NCI-H1694 (cell line): Measurements from ENCODE around the gene TBC1D16.

Source experiments
- DNase-seq: peaks from one replicate; lab custom pipeline; 2025; lab: John Stamatoyannopoulos, UW

TBC1D16 gene

DNA sequence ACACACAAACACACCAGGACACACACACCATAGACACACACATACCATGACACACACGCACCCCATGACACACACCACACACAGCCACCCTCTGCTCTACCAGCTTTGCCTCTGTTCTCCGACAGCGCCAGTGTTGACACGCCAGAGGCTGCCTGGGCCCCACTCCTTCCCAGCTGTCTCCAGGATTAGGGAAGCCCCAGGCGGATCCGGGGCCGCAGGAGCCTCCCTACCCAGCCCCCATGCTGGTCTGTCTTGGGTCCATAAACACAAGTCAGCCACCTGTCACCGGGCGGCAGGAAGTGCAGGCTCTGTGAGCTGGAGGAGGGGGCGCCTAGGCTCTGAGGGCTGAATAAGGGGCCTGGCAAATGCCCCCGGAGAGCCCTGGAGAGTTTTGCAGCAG is 10.5 kb downstream of the TBC1D16 start:
- peak; percentile 83 for DNase-seq

DNA sequence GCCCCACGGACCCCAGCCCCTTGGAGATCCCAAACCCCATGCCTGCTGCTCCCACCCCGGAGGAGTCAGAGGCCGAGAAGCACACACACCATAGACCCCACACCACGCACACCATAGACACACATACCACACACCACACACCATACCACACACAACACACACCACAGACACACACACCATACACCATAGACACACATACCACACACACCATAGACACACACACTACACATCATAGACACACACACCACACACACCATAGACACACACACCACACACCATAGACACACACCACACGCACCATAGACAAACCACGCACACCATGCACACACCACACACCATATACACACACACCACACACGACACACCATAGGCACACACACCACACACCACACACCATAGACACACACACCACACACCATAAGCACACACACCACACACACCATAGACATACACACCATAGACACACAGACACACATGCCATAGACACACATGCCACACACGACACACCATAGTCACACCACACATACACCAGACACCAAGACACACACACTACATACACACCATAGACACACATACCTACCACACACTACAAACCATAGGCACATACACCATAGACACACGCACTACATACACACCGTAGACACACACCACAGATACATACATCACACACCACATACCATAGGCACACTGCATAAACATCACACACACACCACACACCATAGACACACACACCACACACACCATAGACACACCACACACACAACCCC is 11.3 kb downstream of the TBC1D16 start:
- DNase-seq = no peak

DNA sequence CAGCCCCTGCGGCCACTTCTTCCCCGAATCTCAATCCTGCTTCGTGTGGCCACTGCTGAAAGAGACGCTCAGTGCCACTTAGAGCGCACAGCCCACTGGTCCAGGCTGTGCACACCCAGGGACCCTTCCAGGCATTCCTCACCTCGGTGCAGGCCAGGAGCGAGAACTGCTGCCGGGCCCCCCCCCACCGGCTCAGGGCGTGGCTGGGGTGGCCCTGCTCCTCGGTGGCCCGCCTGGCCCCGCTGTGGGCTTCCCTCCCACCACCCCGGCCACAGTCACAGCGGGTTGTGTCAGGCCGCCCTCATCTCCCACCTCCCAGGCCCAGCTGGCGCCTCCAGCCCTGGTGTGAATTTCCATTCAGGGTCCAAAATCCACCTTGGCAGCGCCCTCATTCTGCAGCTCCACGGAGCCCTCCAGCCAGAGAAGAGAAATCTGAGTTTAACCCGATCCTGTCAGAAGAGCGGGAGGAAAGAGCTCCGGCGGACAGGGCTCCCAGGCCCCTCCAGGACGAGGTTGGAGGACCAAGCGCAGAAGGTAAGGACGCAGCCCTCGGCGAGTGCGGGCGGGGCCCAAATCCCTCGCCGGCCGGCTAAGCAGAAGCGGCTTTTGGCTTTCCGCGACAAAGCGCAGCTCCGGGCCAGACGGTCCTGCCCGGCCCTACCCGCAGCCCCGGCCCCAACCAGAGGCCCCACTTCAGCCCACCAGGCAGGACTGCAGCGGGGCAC is 12.0 kb downstream of the TBC1D16 start:
- no peak for DNase-seq

GRCh38 chr17:80021600-80021999 is 14.1 kb downstream of the TBC1D16 start:
- DNase-seq = no peak

GRCh38 chr17:80018917-80019651 is 16.6 kb downstream of the TBC1D16 start:
- no peak for DNase-seq

DNA sequence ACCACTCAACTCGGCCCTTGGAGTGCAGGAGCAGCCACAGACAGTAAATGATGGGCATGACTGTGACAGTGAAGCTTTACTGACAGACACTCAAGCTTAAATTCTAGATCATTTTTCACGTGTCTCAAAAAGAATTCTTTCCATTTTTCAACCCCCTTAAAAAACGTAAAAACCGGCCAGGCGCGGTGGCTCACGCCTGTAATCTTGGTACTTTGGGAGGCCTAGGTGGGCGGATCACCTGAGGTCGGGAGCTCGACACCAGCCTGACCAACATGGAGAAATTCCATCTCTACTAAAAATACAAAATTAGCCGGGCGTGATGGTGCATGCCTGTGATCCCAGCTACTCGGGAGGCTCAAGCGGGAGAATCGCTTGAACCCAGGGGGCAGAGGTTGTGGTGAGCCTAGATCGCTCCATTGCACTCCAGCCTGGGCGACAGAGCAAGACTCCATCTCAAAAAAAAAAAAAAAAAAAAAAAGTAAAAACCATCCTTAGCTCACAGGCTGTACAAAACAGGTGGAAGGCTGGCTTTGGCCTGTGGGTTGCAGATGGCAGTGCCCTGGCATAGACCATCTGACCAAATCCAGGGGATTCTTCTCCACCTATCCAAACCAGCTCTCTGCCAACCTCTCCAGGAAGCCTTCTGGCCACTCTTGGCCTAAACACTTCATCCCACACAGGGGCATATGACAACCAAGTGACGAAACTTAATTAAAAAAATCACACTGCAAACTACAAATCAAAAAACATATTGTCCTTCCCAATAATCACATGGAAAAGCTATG is 18.3 kb downstream of the TBC1D16 start:
- no peak for DNase-seq

DNA sequence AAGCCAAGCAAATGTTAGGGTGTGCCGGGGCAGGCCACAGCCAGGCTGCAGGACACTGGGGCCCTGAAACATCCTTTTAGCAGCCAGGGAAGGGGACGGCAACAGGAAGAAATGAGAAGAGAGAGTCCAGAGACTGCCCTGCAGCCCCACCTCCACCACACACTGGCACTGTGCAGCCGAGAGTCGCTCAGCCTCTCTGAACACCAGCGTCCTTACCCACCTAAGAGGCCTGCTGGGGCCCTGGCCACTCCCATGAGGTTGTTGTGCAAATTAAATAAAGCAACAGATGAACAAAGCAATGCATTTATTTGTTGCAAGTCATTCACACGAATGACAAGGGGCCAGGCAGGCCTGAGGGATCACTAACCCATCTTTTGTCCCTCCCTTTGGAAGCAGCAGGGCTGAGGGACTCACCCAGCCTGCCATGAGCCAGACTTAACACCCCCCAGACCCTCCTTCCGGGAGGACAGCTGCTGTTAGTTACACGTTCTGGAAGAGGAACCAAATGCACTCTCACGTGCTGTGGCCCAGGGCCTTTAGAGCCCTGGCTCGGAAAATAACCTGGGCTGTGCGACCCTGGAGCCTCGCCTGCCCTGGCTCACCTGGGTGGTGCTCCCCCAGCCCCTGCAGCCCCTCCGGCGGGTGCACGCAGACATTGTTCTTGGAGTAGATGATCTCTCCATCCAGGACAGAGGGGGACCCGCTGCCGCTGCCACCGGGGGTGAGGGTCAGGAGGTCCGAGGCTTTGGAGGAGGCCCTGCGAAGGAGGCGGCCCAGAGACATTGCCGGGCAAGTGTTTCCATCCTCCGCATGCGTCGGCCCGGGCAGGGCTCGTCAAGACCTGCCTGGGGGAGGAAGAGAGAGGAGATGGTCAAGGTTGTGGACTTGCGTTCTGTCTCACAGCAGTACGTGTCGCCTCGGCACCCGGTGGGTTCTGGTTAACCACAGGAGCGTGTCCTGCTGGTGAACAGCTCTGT is 22.6 kb downstream of the TBC1D16 start:
- no peak for DNase-seq

DNA sequence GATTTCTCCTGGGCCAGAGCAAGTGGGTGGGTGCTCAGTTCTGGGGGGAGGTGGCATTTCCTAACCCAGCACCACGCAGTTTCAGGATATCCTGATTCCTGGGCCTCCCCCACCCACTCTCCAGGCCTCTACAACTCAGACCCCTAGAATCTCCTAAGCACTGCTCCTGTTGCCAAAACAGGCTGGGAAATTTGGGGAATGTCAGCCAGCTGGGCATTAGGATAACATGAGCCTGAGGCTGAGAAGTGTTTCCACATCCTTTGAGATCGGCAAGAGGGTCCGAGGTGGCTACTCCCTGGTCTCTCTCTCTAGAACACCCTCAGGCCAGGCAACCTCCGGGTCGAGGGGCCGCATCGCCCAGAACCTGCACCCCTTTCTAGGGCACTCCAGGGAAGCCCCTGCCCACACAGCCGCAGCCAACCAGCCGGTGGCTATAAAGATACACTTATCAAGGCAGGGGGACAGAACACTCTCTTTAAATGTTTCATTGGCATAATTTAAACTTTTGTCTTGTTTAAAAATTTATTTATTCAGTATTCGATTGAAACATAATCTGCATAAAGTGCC is 23.6 kb downstream of the TBC1D16 start:
- no peak for DNase-seq

DNA sequence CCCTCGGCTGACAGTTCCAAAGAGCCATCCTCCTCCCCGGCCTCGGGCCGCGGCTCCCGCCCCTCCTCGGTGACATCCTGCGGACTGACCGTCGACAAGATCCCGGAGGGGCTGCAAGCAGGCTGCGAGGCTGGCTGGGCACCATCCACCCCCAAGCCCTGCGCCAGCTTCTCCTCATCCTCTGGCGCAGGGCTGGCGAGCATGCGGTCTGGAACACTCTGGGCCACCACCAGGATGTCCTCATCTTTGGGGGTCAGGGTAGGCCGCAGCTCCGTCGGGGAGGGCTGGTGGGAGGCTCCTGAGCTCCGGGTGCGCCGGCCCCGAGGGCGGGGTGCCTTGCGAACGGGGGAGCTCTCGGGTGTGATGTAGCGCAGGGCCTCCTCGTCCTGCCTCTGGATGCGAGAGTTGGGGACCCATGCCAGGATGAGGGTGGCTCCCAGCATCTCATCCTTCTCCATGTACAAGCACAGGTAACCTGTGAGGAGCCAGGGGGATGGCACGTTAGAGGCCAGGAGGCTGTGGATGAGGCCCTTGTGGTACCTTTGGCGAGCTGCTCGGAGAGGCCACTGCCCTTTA is 25.3 kb downstream of the TBC1D16 start:
- no peak for DNase-seq

DNA sequence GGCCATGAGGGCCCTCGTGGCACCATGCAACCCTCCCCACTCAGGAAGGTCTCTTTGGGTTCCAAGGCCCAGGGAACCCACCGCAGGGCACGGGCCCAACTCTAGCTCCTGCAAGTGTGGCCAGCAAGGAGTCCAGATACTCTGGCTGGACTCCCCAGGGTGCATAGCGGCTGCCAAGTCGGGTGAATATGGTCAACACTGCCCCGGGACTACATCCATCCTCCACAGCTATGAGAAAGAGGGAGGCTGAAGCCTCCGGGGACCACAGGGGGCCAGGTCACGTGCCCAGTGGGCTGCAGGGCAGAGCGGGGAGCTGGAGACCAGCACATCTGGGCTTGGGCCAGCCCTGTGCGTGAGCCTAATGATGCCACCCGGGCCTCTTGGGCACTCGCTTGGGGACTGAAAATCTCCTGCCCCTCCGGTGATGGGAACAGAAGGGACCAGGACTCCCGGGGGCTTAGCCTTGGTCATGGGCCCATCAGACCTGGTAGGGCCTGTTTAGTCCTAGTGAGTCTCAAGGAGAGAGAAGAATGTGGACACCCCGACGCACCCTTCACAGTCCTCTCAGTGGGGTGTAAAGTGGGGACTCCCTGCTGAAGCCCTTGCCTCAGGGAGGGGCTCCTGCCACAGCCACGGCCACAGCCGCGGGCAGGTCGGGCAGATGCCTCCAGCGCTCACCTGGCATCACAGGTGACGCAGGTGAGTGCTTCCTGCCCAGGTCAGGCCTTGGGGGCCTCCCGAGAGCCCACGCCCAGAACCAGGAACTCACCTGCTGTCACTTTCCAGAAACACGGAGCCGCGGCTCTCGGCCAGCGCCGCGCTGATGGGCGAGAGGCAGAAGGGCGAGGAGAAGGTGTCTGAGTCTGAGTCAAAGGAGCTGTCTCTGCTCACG is 26.0 kb downstream of the TBC1D16 start:
- DNase-seq = no peak

DNA sequence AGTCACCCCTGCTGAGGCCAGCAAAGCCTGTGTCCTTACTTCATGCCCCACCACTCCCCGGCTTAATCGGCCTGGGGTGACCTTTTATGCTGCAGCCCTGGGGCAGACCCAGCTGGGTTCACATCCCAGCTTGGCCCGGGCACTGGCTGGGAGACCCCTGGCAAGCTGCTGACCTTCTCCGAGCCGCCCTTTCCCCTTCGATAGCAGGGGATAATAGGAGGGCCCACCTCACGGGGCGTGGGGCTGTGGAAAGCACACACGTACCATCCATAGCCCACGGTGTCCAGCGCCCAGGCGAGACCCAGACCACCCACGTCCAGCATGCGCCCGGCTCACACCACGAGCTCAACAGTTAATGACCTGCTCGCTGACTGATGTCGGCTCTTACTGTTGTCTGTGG is 26.8 kb downstream of the TBC1D16 start:
- DNase-seq = no peak

DNA sequence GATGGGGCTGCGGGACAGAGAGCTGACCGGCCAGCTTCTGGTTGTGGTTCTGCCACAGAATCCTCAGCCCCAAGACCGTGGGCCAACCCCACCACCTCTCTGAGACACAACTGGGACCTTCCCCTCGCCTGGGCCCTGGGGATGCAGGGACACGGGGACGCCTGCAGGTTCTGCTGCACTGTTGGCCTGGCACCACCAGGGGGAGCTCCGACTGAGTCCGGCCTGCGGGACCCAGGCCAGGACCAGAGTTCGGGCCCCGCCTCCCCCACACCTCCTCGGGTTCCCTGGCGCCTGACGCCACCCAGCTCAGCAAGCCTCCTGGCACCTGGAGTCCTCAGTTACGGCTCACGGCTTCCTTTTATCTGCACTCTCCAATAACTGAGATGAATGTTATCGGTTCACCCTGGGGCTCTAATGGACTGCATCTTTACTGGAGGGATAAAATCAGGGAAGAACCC is 27.3 kb downstream of the TBC1D16 start:
- DNase-seq = peak; percentile 54

- no peak for DNase-seq
Observed at GRCh38 chr17:80007939-80008338, 27.7 kb downstream of the TBC1D16 start.

GRCh38 chr17:80006811-80007752 is 28.6 kb downstream of the TBC1D16 start:
- no peak for DNase-seq

DNA sequence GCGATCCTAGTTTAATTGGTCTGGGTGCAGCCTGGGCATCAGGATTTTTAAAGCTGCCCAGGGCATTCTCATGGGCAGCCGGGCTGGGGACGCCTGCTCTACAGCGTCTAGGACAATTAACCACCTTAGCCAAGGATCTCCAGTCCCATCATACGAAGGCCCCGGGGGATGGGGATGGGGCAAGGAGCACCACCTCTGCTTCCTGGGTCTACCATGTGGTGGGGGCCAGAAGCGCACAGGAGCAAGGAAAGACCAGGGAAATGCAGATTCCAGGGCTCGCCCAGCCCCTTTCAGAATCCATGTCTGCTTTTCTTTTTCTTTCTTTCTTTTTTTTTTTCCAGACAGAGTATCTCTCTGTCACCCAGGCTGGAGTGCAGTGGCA is 29.3 kb downstream of the TBC1D16 start:
- no peak for DNase-seq

- DNase-seq = peak; percentile 64
Observed at GRCh38 chr17:80005360-80006338, 30.0 kb downstream of the TBC1D16 start.

- no peak for DNase-seq
Observed at GRCh38 chr17:80003969-80004368, 31.7 kb downstream of the TBC1D16 start.
